HS-27A (cell line): ENCODE data around the gene KCNQ2.
"Not testable (repeated sequence)": the region's sequence is repeated elsewhere in the genome, so short reads cannot be mapped to it uniquely, and the experiment has no call there.

ENCODE experiments used
- DNase-seq: peaks from one replicate; pipeline ENCODE4 v3.0.0-alpha.2; 2012; ENCODE audit warnings: low read depth, missing footprints

KCNQ2 gene

DNA sequence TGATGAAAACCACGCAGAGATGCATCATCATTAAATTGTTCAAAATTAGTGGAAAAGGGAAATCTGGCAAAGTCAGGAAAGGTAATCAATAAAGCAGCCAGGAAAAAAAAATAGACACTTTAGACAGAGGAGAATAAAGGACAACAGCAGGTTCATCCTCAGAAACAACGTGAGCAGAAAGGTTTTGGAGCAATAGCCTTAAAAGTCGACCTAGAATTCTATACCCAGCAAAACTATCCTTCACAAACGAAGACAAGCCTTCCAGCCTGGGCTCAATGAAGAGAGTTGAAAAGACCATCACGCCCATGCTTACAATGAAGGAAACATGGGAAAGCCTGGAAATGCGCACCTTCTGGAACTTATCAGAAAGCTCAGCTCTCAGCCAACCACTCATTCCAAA lies 86.6 kb downstream of the KCNQ2 start:
- no peak for DNase-seq

DNA sequence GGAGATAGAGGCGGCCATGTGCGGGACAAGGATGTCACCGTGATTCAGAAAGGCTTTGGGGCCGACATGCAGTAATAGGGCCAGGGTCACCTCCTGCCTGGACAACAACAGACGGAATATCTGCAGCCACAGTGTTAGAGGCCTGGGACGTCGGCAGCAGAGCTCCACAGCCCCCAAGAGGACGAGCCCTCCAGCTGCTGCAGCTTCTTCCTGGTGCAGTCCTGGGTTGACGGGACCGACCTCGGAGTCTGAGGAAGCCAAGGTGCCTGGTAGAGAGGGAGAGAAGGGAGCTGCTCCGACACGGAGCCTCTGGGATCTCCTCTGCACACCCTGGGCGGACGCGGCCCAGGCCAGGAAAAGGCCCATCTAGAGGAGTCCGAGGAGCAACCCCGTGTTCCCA lies 88.1 kb downstream of the KCNQ2 start:
- DNase-seq = no peak

DNA sequence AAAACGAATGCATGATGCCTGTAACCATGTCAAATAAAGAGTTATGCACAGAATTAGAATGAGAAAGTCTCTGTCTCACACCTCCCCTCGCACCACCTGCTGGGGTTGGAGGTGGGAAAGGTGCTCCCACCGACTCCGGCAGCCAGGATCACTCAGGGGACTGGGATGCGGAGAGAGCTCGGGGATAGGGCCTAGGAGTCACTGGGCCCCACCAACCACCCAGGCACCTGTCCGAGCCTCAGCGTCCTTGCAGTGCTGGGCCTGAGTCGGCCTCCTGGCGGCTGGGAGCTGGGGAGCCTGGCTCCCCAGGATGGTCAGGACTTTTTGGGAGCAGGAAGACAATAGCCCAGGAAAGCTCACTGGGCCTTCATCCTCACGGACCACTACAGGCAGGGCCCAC lies 88.9 kb downstream of the KCNQ2 start:
- DNase-seq = no peak

DNA sequence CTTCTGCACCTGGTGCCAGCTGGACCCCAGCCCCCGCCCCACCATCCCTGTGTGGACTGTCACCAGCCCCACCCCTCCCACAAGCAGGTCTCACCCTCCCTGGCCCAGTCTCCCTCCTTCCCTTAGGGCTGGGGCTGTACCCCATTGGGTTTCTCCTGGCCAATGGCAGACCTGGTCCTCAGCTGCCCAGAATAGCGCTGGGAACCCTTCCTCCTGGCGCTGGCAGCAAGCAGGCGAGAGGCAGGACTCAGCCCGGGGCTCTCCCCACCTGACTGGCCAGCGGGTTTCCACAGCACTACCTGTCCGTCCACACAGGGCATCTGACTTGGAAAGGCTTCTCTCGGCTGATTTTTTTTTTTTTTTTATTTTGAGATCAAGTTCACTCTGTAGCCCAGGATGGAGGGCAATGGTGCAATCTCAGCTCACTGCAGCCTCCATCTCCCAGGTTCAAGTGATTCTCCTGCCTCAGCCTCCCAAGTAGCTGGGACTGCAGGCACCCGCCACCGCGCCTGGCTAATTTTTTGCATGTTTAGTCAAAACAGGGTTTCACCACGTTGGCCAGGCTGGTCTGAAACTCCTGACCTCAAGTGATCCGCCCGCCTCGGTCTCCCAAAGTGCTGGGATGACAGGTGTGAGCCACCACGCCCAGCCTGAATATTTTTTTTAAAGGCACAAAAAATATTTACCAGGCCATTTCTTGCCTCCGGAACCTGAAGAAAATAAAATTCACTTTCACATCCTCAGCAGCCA lies 89.7 kb downstream of the KCNQ2 start:
- DNase-seq = no peak

DNA sequence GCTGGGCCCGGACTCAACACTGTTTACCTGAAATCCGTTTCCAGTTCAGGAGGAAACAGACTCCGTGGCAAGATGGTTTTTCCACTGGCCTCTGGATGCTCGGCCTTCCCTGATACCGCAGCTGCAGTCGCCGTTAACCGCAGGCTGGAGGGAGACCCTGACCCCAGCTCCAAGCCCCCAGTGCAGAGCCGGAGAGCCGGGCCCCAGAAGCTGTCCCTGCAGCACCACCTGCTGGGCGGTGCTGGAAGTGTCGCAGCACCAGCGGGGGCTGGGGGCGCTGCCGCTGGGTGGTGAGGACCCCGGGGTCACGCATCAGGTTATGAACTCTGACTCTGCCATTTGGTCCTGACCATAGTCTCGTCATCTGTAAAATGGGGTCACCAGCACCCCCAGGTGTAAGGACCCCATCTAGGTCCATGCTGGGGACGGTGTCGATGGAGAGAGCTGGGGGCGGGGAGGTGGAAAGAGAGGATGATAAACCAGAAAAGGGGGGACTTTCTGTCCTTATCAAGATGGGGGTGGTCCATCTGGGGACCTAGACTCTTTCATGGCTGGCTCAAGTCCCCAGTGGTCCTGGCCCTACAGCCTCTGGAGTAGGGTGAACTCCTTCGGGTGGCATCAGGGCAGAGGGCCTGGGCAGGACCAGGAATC lies 90.5 kb downstream of the KCNQ2 start:
- DNase-seq = no peak

DNA sequence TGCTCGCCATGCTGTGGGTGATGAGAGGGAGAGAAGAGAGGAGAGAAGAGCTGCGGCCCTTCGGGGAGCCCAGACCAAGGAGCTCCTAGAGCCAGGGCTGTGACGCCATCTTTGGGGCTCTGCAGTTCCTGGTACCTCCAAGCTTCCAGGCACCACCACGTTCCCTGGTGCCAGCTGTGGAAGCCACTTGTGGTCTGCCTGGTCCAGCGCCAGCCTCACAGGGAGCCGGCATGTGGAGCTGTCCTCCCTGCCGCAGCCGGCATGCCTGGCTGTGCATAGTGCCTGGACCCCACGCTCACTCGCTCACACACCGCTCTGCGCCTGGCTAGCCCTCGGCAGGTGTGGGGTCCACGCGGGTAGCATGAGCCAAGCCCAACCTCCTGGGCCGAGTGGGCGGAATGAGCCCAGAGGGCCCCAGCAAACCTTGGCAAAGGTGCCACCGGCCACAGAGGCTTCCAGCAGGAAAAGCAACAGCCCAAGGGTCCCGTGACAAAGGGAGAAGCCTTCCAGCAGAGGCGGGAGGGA lies 92.0 kb downstream of the KCNQ2 start:
- no peak for DNase-seq

DNA sequence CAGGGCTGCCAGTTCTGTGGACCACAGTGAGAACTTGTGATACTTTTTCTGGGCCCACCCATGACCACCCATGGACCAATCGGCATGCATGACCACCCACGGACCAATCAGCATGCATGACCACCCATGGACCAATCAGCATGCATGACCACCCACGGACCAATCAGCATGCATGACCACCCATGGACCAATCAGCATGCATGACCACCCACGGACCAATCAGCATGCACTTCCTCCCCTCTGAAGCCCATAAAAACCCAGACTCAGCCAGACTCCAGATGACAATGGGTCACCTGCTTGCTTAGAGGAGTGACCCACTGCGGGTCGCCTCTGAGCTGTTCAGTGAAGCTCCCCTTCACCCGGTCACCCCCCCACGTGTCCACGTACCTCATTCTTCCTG lies 92.6 kb downstream of the KCNQ2 start:
- not testable (repeated sequence) for DNase-seq

DNA sequence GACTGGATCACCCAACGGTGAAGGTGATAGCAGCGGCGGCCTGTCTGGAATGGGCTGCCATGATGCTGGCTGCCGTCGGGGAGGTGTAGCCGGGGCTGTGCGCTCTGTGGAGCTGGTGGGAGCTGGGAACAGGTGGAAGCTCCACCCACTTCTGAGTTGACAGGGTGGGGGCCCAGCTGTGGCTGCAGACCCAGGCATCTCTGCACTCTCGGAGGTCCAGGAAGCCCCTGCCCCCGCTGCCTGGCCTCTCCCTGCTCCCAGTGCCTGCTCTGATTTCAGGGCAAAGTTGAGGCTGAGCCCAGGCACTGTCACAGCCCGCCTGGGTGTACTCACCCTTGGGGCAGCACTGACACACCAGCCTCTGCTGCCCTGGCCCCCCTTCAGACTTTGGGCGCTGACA lies 93.2 kb downstream of the KCNQ2 start:
- no peak for DNase-seq

DNA sequence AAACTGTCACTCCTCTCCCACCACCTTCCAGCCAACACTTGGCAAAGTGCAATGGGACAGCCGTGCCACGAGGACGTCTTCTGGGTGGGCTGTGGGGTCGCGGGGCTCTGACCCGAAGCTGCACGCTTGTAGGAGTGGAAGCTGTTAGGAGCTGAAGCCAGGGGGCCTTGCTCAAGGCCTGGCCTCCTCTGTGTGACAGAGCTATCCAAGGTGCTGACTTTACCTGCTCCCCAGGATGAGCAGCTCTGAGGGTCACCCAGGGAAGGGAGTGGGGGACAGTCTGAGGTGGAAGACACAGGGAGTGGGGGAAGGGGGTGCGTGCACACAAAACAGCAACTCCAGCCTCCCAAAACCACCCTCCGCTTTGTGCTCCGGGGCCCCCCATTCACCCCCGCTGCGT lies 93.8 kb downstream of the KCNQ2 start:
- no peak for DNase-seq

DNA sequence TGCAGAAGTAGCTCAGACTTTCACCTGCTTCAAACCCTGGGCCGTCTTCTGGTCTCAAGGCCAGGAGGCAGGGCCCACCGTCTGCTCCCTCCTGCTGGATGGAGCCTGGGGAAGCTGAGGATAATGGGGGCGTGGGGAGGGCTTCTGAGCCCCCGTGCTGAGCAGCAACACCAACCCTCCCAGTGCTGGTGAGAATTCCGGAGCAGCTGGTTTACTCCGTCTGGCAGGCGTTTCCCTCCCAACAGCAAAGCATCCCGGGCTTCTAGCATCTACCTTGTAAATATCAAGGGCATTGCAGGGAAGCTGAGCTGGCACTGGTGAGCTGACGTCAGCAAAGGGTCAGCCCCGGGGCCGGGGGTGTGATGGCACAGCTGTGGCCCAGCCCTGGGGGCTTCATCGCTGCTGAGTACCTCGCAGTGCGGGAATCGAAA lies 94.5 kb downstream of the KCNQ2 start:
- DNase-seq = no peak

DNA sequence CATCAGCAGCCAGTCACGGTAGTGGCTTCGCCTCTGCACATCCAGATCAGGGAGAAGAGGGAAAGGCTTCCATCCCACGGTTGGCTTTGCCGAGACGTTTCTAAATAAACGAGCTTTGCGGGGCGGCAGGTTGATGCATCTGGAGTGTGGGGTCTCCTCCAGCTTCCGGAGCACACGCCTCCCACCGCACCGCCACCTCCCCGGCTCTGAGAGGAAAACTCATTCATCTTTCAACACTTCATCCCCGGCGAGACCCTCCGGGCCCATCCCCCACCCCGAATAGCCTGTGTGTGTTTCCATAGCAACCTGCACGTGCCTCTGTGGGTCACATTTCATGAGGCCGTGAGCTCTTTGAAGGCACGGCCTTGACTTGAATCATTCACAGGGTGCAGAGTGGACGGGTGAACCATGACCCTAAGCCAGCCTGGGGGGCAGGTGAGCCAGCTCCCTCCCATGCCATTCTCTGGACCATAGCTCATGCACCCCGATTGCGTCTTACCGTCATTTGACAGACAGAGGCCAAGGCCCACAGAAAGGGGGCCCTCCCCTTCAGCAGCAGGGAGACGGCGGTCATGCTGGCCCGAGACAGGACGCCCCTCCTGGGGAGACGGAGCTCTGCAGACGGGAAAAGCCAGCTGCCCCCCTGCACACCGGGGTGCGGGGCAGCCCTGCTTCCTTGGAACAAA lies 95.1 kb downstream of the KCNQ2 start:
- DNase-seq = no peak

DNA sequence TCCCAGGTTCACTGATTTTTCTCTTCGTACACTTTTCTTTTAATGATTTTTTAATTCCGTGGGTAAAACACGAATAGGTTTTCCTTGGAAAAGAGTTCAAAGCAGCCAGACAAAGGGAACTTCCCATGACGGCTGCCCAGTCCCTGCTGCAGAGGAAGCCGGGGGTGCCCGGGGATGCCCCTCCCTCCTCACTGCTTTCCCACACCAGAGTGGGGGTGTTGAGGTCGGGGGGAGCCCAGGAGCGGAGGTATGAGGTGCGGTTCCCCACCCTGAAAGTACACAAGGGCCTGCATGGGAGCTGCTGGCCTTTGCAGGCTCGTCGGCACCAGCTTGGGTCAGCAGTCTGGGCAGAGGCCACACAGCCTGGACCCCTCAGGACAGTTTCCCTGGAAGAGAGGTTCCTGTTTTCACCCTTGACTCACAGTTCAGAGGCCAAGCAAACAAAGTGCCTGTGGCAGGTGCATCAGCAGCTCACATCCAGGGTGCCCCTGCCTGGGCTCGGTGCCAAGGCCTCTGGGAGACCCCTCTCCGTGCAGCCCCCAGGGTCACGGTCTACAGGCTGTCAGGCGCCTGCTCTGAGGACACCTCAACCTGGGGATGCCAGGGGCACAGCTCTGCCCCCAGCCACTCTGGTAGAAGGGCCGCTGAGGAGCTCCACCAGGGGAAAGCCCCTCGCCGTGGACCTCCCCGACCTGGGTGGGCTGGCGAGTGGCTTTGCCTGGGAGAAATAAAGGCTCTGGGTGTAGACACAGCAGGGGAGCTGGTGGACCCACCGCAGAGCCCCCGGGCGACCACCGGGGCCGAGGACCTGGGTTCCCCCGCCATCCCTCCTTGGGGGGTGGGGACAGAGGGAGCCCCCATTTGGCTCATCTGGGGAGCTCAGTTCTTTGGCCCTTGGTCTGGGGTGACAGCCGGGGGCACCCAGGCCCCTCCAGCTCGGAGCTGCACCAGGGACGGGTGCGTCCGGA lies 95.9 kb downstream of the KCNQ2 start:
- no peak for DNase-seq

DNA sequence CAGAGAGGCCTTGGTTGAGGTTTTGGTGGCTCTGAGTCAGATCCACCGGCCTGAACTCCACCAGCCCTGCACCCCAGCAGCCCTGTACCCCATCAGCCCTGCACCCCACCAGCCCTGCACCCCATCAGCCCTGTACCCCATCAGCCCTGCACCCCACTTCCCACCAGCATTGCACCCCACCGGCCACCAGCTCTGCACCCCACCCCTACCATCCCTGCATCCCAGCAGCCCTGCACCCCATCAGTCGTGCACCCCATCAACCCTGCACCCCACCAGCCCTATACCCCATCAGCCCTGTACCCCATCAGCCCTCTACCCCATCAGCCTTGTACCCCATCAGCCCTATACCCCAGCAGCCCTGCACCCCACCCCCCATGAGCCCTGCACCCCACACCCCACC lies 97.0 kb downstream of the KCNQ2 start:
- no peak for DNase-seq

DNA sequence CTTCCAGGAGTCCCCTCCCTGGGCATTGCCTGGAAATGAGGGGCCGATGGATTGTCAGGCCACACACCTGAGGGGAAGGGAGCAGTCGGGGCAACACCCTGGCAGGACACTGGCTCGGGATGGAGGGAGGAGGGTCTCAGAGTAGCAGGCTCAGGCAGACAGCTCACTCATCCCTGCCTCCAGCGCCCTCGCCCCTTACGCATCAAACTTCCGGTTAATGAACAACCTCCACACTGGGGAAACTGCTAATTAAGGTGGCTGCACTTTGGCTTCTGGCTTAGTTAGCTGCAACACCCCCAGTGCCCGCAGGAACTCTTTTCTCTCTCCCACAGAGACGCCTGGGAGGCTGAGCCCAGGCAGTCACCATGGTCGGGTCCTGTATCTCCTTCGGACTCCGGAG lies 98.0 kb downstream of the KCNQ2 start:
- DNase-seq = no peak

DNA sequence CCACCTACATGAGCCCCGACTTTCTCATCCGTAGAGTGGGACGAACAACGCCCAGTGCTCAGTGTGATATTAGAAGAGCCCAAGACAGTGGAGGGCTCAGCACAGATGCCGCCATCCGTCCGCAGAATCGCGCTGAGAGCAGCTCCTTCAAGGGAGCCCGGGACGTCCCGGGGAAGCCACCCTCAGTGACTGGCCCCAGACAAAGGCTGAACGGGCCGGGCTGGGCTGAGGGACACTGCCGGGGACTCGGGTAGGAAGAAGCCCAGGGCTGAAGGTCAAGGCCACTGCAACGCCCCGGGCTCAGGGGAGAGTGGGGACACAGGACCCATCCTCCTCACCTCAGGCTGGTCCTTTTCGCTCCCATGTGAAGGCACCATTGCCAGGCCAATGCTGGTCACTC lies 98.5 kb downstream of the KCNQ2 start:
- no peak for DNase-seq

DNA sequence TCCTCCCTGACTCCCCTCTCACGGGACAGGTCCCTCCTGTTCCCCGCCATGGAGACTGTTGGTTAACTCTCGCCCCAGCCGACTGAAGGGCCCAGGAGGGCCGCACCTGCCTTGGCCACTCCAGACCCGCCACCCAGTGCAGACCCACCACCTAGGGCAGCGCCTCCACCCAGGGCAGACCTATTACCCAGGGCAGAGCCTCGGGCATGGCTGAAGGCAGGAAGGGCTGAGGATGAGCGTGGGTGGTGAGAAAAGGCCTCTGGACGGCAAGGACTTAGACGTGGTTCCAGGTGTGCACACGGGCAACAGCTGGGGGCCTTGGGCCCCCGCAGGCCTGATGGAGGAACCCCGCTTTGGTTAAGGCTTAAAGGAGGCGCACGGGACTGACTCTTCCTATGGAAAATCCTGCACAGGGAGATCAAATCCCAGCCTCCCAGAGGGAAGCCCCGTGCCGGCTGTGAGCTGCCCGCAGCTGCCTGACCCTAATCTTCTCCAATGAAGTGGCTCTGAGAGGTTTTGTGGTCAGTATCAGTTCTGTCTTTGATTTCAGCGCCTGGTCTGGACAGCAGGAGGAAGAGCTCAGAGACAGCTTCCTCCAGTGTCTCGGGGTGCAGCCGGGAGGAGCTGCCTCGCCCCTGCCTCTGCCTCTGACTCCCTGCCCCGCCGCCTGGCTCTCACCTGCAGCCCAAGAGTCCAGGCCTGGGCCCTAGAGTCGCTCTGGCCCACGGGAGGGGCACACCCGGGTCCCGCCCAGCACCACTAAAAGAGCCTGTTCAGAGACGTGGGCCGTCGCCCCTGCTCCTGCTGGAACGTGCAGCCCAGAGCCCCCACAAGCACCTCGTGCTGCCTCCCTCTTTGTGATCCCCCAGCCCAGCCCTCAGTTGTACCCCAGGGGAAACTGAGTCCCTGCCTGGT lies 99.2 kb downstream of the KCNQ2 start:
- no peak for DNase-seq

DNA sequence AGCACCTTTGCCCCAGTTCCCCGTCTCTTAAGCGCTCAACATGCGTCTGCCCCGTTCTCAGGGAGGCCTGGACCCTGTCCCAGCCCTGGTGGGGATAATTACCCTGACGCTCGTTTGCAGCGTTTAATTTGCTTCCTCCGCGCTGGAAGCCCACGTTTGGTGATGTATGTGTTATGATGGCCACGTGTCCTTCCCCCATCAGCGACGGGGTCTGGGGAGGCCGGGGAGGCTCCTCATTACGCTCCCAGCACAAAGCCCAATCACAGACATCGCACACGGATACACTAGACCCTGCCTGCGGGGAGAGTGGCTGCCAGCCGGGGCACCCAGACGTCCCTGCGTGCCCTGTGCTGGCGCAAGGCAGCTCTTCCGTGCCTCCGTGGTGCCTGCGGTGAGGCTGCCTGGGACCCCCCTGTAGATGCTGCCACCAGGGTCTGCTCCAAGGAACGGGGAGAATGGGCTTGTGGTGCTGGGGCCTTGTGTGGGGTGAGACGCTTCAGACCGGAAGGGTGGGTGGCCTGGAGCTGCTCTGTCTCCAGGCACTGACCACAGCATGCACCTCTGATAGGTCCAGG lies 101.1 kb downstream of the KCNQ2 start:
- DNase-seq = no peak

DNA sequence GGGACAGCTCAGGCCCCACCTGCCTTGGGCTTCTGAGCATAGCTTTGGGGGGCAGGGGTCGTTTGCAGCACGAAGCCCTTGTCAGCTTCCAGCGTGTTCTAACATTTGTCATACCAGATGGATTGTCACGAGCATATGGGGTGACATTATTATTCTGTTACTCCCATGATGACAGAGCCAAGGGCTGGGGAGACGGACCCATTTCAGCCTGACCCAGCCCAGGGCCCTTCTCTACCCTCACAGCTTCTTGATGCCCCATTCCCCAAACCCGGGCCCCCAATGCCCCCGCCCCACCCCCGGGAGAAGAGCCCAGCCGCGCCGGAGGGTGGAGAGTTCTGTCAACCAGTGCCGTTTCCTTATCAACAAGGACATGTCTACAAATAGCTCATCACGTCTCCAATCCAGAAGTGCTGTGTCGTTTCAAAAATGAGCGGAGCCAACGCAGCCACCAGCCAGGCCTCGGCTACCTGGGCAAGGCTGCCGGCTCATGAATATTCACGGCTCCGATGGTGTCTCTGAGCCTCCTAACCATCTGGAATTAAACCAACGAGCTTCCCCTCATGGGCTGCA lies 101.8 kb downstream of the KCNQ2 start:
- no peak for DNase-seq

DNA sequence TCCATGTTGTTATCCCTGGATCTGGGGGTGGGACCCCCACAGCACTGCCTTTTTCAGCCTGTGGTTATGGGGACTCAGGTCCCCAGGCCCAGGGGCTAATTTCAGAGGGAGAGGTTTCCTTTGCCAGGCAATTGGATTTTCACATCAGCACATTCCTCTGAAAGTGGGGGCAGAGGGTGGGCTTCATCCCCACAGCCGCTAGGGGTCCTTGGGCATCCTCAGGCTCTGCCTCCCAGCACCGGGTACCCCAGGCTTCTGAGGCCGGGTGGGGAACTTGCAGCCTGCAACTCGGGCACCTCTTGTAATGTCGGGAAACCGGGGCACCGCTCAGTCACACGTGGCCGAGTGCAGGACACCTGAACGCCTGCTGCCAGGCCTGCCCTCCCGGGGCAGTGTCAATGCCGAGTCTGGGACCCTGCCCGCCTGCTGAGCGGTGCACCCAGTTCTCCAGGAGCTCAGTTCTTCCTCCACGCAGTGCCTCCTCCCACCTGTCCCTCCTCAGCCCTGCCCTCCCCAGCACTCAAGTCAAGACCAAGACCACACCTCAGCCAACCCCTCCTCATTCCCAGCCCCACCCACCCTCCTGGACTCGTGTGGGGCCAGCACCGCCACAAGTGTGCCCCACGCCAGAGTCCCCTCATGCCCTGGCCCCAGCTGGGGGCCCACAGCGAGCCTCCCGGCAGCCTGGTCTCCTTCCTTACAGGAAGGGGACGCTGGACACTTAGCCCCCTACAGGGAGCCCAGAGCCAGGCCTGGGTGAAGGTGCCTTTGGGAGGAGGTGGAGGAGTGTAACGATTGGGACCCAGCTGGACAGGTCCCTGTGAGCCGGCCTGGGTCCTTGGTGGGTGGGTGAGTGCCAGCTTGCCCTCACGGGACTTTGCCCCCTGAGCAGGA lies 102.5 kb downstream of the KCNQ2 start:
- DNase-seq = no peak
